ENCODE results near the gene ATP6V1A.

- TF ChIP-seq, protein P1, sequence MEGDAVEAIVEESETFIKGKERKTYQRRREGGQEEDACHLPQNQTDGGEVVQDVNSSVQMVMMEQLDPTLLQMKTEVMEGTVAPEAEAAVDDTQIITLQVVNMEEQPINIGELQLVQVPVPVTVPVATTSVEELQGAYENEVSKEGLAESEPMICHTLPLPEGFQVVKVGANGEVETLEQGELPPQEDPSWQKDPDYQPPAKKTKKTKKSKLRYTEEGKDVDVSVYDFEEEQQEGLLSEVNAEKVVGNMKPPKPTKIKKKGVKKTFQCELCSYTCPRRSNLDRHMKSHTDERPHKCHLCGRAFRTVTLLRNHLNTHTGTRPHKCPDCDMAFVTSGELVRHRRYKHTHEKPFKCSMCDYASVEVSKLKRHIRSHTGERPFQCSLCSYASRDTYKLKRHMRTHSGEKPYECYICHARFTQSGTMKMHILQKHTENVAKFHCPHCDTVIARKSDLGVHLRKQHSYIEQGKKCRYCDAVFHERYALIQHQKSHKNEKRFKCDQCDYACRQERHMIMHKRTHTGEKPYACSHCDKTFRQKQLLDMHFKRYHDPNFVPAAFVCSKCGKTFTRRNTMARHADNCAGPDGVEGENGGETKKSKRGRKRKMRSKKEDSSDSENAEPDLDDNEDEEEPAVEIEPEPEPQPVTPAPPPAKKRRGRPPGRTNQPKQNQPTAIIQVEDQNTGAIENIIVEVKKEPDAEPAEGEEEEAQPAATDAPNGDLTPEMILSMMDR (IDR thresholded peaks at IDR 0.05): no peak
- no peak for TF ChIP-seq POLR2A (IDR thresholded peaks at IDR 0.05)
Measured at GRCh38 chr3:113839551-113839950, 92.7 kb downstream of the ATP6V1A start.

Measured in testis (tissue), 2 donors.